Mesenchymal stem cell (in vitro differentiated cells and primary cell): ENCODE results near the gene GABRR1.
A peak's percentile ranks its signal among the peaks of the same experiment; 100 is the strongest.

ENCODE experiments used
- DNase-seq: peaks from one replicate; pipeline ENCODE4 v3.0.0-alpha.2; 2013
- H2AFZ ChIP-seq: one replicate; pipeline ENCODE4 v1.6.1; 2013; ENCODE audit warnings: low read depth, mild to moderate bottlenecking, control low read depth, inconsistent platforms, low read length, moderate library complexity
- H2AK5ac ChIP-seq: 2 replicates; pipeline ENCODE4 v1.6.1; 2013; ENCODE audit warnings: low read length, moderate library complexity, mild to moderate bottlenecking, inconsistent platforms; ENCODE audit not compliant: severe bottlenecking
- H2BK120ac ChIP-seq: one replicate; pipeline ENCODE4 v1.6.1; 2013; ENCODE audit warnings: low read depth, mild to moderate bottlenecking, inconsistent platforms, low read length, moderate library complexity
- H2BK12ac ChIP-seq, 2 experiments: one replicate each; pipeline ENCODE4 v1.6.1; 2013; ENCODE audit warnings: inconsistent platforms in 2 of 2, low read length in 2 of 2, mild to moderate bottlenecking in 2 of 2, moderate library complexity in 2 of 2, control low read depth in 1 of 2
- H2BK15ac ChIP-seq: one replicate; pipeline ENCODE4 v1.6.1; 2013; ENCODE audit warnings: mild to moderate bottlenecking, low read depth, inconsistent platforms; ENCODE audit not compliant: poor library complexity, severe bottlenecking
- H2BK5ac ChIP-seq: 2 replicates; pipeline ENCODE4 v1.6.1; 2013; ENCODE audit warnings: low read depth, mild to moderate bottlenecking, low read length, control low read depth, inconsistent platforms; ENCODE audit not compliant: poor library complexity, severe bottlenecking
- H3K14ac ChIP-seq, 2 experiments: one replicate each; pipeline ENCODE4 v1.6.1; 2013; ENCODE audit warnings: inconsistent platforms in 2 of 2, low read length in 2 of 2, control low read depth in 1 of 2, mild to moderate bottlenecking in 1 of 2, moderate library complexity in 1 of 2
- H3K18ac ChIP-seq, 2 experiments: one replicate each; pipeline ENCODE4 v1.6.1; 2013; ENCODE audit warnings: inconsistent platforms in 2 of 2, low read length in 2 of 2, control low read depth in 1 of 2, low read depth in 1 of 2, mild to moderate bottlenecking in 1 of 2
- H3K23ac ChIP-seq, 2 experiments: one replicate each; pipeline ENCODE4 v1.6.1; 2013; ENCODE audit warnings: inconsistent platforms in 2 of 2, low read length in 2 of 2, mild to moderate bottlenecking in 2 of 2, moderate library complexity in 2 of 2, control low read depth in 1 of 2
- H3K27ac ChIP-seq: 2 replicates; pipeline ENCODE4 v1.5.1; 2013; ENCODE audit warnings: mild to moderate bottlenecking, moderate library complexity, low read length, control low read depth, inconsistent platforms; ENCODE audit not compliant: poor library complexity, severe bottlenecking
- H3K27me3 ChIP-seq, 2 experiments: 2 replicates each; pipeline versions ENCODE4 v1.6.1 to v1.7.0; 2013; ENCODE audit warnings: low read length in 2 of 2, mild to moderate bottlenecking in 2 of 2, moderate library complexity in 2 of 2, control low read depth in 1 of 2, inconsistent platforms in 1 of 2; ENCODE audit not compliant: control insufficient read depth in 1 of 2, insufficient read depth in 1 of 2
- H3K36me3 ChIP-seq, 2 experiments: 2 replicates each; pipeline versions ENCODE4 v1.6.1 to v1.7.0; 2013; ENCODE audit warnings: low read length in 2 of 2, control low read depth in 1 of 2, inconsistent platforms in 1 of 2, low read depth in 1 of 2, mild to moderate bottlenecking in 1 of 2; ENCODE audit not compliant: insufficient read depth in 2 of 2, control insufficient read depth in 1 of 2
- H3K4ac ChIP-seq, 2 experiments: one replicate each; pipeline ENCODE4 v1.6.1; 2013; ENCODE audit warnings: inconsistent platforms in 2 of 2, low read length in 2 of 2, mild to moderate bottlenecking in 2 of 2, moderate library complexity in 2 of 2, control low read depth in 1 of 2, low read depth in 1 of 2
- H3K4me1 ChIP-seq: 2 replicates; pipeline ENCODE4 v1.6.1; 2013; ENCODE audit warnings: low read depth, low read length, control low read depth; ENCODE audit not compliant: control insufficient read depth, insufficient read depth
- H3K4me2 ChIP-seq: 2 replicates; pipeline ENCODE4 v1.6.1; 2013; ENCODE audit warnings: low read length, mild to moderate bottlenecking, inconsistent platforms; ENCODE audit not compliant: poor library complexity, severe bottlenecking
- H3K4me3 ChIP-seq, 2 experiments: 2 replicates each; pipeline versions ENCODE4 v1.5.1 to v1.7.0; 2013; ENCODE audit warnings: low read length in 2 of 2, mild to moderate bottlenecking in 2 of 2, control low read depth in 1 of 2, low read depth in 1 of 2; ENCODE audit not compliant: insufficient read depth in 1 of 2
- H3K79me1 ChIP-seq: replicated peaks from 2 replicates; pipeline ENCODE4 v1.6.1; 2013; ENCODE audit warnings: mild to moderate bottlenecking, control low read depth, low read length, inconsistent platforms; ENCODE audit not compliant: poor library complexity, severe bottlenecking
- H3K9ac ChIP-seq: 2 replicates; pipeline ENCODE4 v1.7.0; 2013; ENCODE audit warnings: mild to moderate bottlenecking, low read length, moderate library complexity
- H3K9me3 ChIP-seq: 2 replicates; pipeline ENCODE4 v1.7.0; 2013; ENCODE audit warnings: mild to moderate bottlenecking, low read length; ENCODE audit not compliant: control insufficient read depth
- H4K8ac ChIP-seq: one replicate; pipeline ENCODE4 v1.6.1; 2013; ENCODE audit warnings: inconsistent platforms, mild to moderate bottlenecking, low read length, moderate library complexity
- H4K91ac ChIP-seq: one replicate; pipeline ENCODE4 v1.6.1; 2013; ENCODE audit warnings: mild to moderate bottlenecking, low read length, inconsistent platforms
- WGBS: methylation state at CpG from one replicate; pipeline ENCODE4 v1.1.7; 2013; ENCODE audit warnings: mixed read lengths; 5-methylcytosine and 5-hydroxymethylcytosine counted together

The GABRR1 gene

GRCh38 chr6:89139509-89140346, 77.4 kb downstream of the GABRR1 start:
- no peaks in the 10 kb centered on the region for H3K36me3 ChIP-seq
- no peak overlapping the region for H3K18ac ChIP-seq
- H3K4me3 ChIP-seq, result no peak overlapping the region
- no peak overlapping the region for H3K4ac ChIP-seq
- H3K9me3 ChIP-seq, result no peaks in the 10 kb centered on the region
- H2AK5ac ChIP-seq, result no peak overlapping the region
- H3K4me1 ChIP-seq, result peaks cover 11% of the 10 kb centered on the region
- H3K9ac ChIP-seq, result no peak overlapping the region
- H2BK15ac ChIP-seq, result no peak overlapping the region
- no peaks in the 10 kb centered on the region for H3K27me3 ChIP-seq
- H2BK5ac ChIP-seq, result no peak overlapping the region
- H2BK120ac ChIP-seq, result no peak overlapping the region
- no peak overlapping the region for H3K14ac ChIP-seq
- no peaks in the 10 kb centered on the region for H3K79me1 ChIP-seq
- peak; percentile 29 for DNase-seq
- H4K91ac ChIP-seq, result no peak overlapping the region
- H3K23ac ChIP-seq, result no peak overlapping the region
- peak overlapping the region; percentile 23 for H3K27ac ChIP-seq
- 4% methylated on average over 5 of the region's 5 CpGs for WGBS
- no peak overlapping the region for H2BK12ac ChIP-seq
- H4K8ac ChIP-seq, result no peak overlapping the region
- peak overlapping the region; percentile 39 for H3K4me2 ChIP-seq
- H2AFZ ChIP-seq, result no peak overlapping the region

GRCh38 chr6:89138173-89138572, 79.0 kb downstream of the GABRR1 start:
- Histone ChIP-seq H2BK120ac (no peak overlapping the region), H3K9ac (no peak overlapping the region), H2BK12ac (no peak overlapping the region), H3K14ac (no peak overlapping the region), H3K4ac (no peak overlapping the region), H3K4me1 (peaks cover 11% of the 10 kb centered on the region), H2AFZ (no peak overlapping the region), H4K91ac (no peak overlapping the region), H3K79me1 (no peaks in the 10 kb centered on the region), H2BK15ac (no peak overlapping the region), H3K23ac (no peak overlapping the region), H3K18ac (no peak overlapping the region), H3K36me3 (no peaks in the 10 kb centered on the region), H2BK5ac (no peak overlapping the region), H3K4me3 (no peak overlapping the region), H3K9me3 (no peaks in the 10 kb centered on the region), H3K4me2 (no peak overlapping the region), H3K27me3 (no peaks in the 10 kb centered on the region), H3K27ac (no peak overlapping the region), H2AK5ac (no peak overlapping the region), H4K8ac (no peak overlapping the region)
- no peak for DNase-seq
- WGBS, result no CpG with 5 or more reads among the region's 2 CpGs

- Histone ChIP-seq H3K4me3 (no peak overlapping the region), H3K14ac (no peak overlapping the region), H2AK5ac (no peak overlapping the region), H2BK15ac (no peak overlapping the region), H3K27ac (no peak overlapping the region), H3K79me1 (no peaks in the 10 kb centered on the region), H4K8ac (no peak overlapping the region), H3K18ac (no peak overlapping the region), H2BK5ac (no peak overlapping the region), H4K91ac (no peak overlapping the region), H3K9me3 (no peaks in the 10 kb centered on the region), H3K9ac (no peak overlapping the region), H3K4me1 (peaks cover 5% of the 10 kb centered on the region), H3K23ac (no peak overlapping the region), H2AFZ (no peak overlapping the region), H3K4me2 (no peak overlapping the region), H3K27me3 (no peaks in the 10 kb centered on the region), H3K36me3 (no peaks in the 10 kb centered on the region), H2BK120ac (no peak overlapping the region), H3K4ac (no peak overlapping the region), H2BK12ac (no peak overlapping the region)
- WGBS, result 57% methylated on average over 2 of the region's 3 CpGs
- DNase-seq, result no peak
Measured at GRCh38 chr6:89134723-89135122, 82.4 kb downstream of the GABRR1 start.

- Histone ChIP-seq H3K14ac (peak overlapping the region in 1 of 2 experiments; percentile 83), H3K79me1 (peaks cover 2% of the 10 kb centered on the region), H3K4ac (no peak overlapping the region), H2AK5ac (no peak overlapping the region), H3K4me3 (no peak overlapping the region), H2AFZ (no peak overlapping the region), H4K8ac (no peak overlapping the region), H3K23ac (no peak overlapping the region), H2BK15ac (no peak overlapping the region), H3K9ac (no peak overlapping the region), H2BK5ac (no peak overlapping the region), H3K4me2 (no peak overlapping the region), H2BK12ac (no peak overlapping the region), H3K27me3 (no peaks in the 10 kb centered on the region), H3K18ac (no peak overlapping the region), H3K4me1 (no peaks in the 10 kb centered on the region), H4K91ac (no peak overlapping the region), H3K36me3 (no peaks in the 10 kb centered on the region), H2BK120ac (no peak overlapping the region), H3K27ac (no peak overlapping the region), H3K9me3 (peaks cover 2% of the 10 kb centered on the region)
- no peak for DNase-seq
- WGBS, result 75% methylated on average over 9 of the region's 9 CpGs
Measured at GRCh38 chr6:89133981-89134380, 83.2 kb downstream of the GABRR1 start.
